ENCODE data around the gene PARVA. TPM values are rescaled to one million over a fixed set of nuclear protein-coding genes. Genes with fewer than 3 reads are reported as not detected.

The PARVA gene
- polyA plus RNA-seq, 2 of the 4 experiments (the other 2 are of a cell fraction), result 25.5 to 26.1 TPM

- no peak for TF ChIP-seq PHF8 (IDR thresholded peaks at IDR 0.05; ENCODE audit: borderline replicate concordance, low read depth)
- no peak for TF ChIP-seq GATA3 (IDR thresholded peaks at IDR 0.05; ENCODE audit: borderline replicate concordance)
- no peak for TF ChIP-seq EP300 (IDR thresholded peaks at IDR 0.05)
- TF ChIP-seq HOXB13 (CRISPR knock-in tag; IDR thresholded peaks at IDR 0.05; ENCODE audit: low read depth), result no peak
- TF ChIP-seq E2F6 (IDR thresholded peaks at IDR 0.05; ENCODE audit: borderline replicate concordance, low read depth), result no peak
- no peak for TF ChIP-seq NFE2L2 (conservative IDR thresholded peaks at IDR 0.05; ENCODE audit: low read length)
- no peak for TF ChIP-seq CBX2 (IDR thresholded peaks at IDR 0.05; ENCODE audit: borderline replicate concordance, low read depth)
- no peak for TF ChIP-seq ZSCAN20 (CRISPR knock-in tag; IDR thresholded peaks at IDR 0.05)
- TF ChIP-seq, protein P1, sequence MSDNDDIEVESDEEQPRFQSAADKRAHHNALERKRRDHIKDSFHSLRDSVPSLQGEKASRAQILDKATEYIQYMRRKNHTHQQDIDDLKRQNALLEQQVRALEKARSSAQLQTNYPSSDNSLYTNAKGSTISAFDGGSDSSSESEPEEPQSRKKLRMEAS (IDR thresholded peaks at IDR 0.05), result no peak
- no peak for TF ChIP-seq ZFP36 (IDR thresholded peaks at IDR 0.05; ENCODE audit: borderline replicate concordance, partially characterized antibody)
- TF ChIP-seq, protein P2, sequence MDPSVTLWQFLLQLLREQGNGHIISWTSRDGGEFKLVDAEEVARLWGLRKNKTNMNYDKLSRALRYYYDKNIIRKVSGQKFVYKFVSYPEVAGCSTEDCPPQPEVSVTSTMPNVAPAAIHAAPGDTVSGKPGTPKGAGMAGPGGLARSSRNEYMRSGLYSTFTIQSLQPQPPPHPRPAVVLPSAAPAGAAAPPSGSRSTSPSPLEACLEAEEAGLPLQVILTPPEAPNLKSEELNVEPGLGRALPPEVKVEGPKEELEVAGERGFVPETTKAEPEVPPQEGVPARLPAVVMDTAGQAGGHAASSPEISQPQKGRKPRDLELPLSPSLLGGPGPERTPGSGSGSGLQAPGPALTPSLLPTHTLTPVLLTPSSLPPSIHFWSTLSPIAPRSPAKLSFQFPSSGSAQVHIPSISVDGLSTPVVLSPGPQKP (IDR thresholded peaks at IDR 0.05; ENCODE audit: low read depth, low read length), result no peak
- TF ChIP-seq FOSB (CRISPR knock-in tag; IDR thresholded peaks at IDR 0.05), result no peak
- TF ChIP-seq SREBF2 (IDR thresholded peaks at IDR 0.05), result no peak
- TF ChIP-seq, protein P3, sequence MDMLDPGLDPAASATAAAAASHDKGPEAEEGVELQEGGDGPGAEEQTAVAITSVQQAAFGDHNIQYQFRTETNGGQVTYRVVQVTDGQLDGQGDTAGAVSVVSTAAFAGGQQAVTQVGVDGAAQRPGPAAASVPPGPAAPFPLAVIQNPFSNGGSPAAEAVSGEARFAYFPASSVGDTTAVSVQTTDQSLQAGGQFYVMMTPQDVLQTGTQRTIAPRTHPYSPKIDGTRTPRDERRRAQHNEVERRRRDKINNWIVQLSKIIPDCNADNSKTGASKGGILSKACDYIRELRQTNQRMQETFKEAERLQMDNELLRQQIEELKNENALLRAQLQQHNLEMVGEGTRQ (IDR thresholded peaks at IDR 0.05), result no peak
- TF ChIP-seq TFCP2L1 (CRISPR knock-in tag; IDR thresholded peaks at IDR 0.05), result no peak
- TF ChIP-seq BHLHE40 (IDR thresholded peaks at IDR 0.05; ENCODE audit: low read depth, low read length), result no peak
- TF ChIP-seq MYC (IDR thresholded peaks at IDR 0.05; ENCODE audit: borderline replicate concordance, low read length), result no peak
- no peak for TF ChIP-seq ATOH8 (CRISPR knock-in tag; IDR thresholded peaks at IDR 0.05; ENCODE audit: low read depth)
- TF ChIP-seq HDAC2 (IDR thresholded peaks at IDR 0.05), result no peak
- no peaks in the 10 kb centered on the region for H3K9me3 ChIP-seq
- FAIRE-seq (no peak), ATAC-seq (no peak), DNase-seq (ENCODE audit: low read depth in 1 of 2, low spot score in 1 of 2) (no peak)
- POLR2A ChIA-PET, result no interaction called here
- no peak overlapping the region for H3K4me2 ChIP-seq
- H3K4me3 ChIP-seq, result no peak overlapping the region
- CTCF ChIA-PET, result no interaction called here
- H3K27ac ChIP-seq, result no peak overlapping the region
- WGBS (ENCODE audit: missing lambda C conversion rate), result 76% methylated on average over 3 of the region's 3 CpGs
- H3K4me1 ChIP-seq, result peaks cover 12% of the 10 kb centered on the region
These were observed 57.9 kb downstream of the PARVA start for GRCh38 chr11:12435264-12435663.

- ChIA-PET POLR2A (no interaction called here), CTCF (no interaction called here)
- no peak for ATAC-seq
- WGBS (ENCODE audit: missing lambda C conversion rate), result 83% methylated on average over 1 of the region's 1 CpG
- no peaks in the 10 kb centered on the region for H3K9me3 ChIP-seq
- no peak overlapping the region for H3K4me2 ChIP-seq
- no peak overlapping the region for H3K27ac ChIP-seq
- no peak overlapping the region for H3K4me3 ChIP-seq
- peaks cover 2% of the 10 kb centered on the region for H3K4me1 ChIP-seq
- TF ChIP-seq KDM5A (IDR thresholded peaks at IDR 0.05), result no peak
- no peak for TF ChIP-seq RCOR1 (IDR thresholded peaks at IDR 0.05; ENCODE audit: low read depth, low read length)
- TF ChIP-seq CHD2 (IDR thresholded peaks at IDR 0.05; ENCODE audit: low read length, partially characterized antibody), result no peak
- no peak for TF ChIP-seq ZNF302 (CRISPR knock-in tag; IDR thresholded peaks at IDR 0.05)
- TF ChIP-seq CBX2 (IDR thresholded peaks at IDR 0.05; ENCODE audit: borderline replicate concordance, low read depth), result no peak
- TF ChIP-seq HES2 (IDR thresholded peaks at IDR 0.05), result no peak
- no peak for TF ChIP-seq TFCP2L1 (CRISPR knock-in tag; IDR thresholded peaks at IDR 0.05)
- TF ChIP-seq ZFP36 (IDR thresholded peaks at IDR 0.05; ENCODE audit: borderline replicate concordance, partially characterized antibody), result no peak
- TF ChIP-seq FOSL2 (IDR thresholded peaks at IDR 0.05), result no peak
- TF ChIP-seq FOSL2 (CRISPR knock-in tag; IDR thresholded peaks at IDR 0.05), result no peak
- TF ChIP-seq SREBF2 (IDR thresholded peaks at IDR 0.05), result no peak
- TF ChIP-seq HOXB13 (CRISPR knock-in tag; IDR thresholded peaks at IDR 0.05; ENCODE audit: low read depth), result no peak
- TF ChIP-seq, protein P2 (IDR thresholded peaks at IDR 0.05; ENCODE audit: low read depth, low read length), result no peak
- no peak for TF ChIP-seq CHD4 (IDR thresholded peaks at IDR 0.05; ENCODE audit: borderline replicate concordance)
- no peak for TF ChIP-seq ESRRA (IDR thresholded peaks at IDR 0.05; ENCODE audit: borderline replicate concordance, low read length)
- TF ChIP-seq HEYL (CRISPR knock-in tag; IDR thresholded peaks at IDR 0.05), result no peak
- FAIRE-seq, result no peak
- no peak for DNase-seq (ENCODE audit: low read depth in 1 of 2, low spot score in 1 of 2)
These were observed 58.9 kb downstream of the PARVA start for GRCh38 chr11:12436266-12436665.

All from A549 (cell line).